ENCODE data around the gene MEGF11. TPM values are rescaled to one million over a fixed set of nuclear protein-coding genes. Genes with fewer than 3 reads are reported as not detected.
"Not testable (repeated sequence)": the region's sequence is repeated elsewhere in the genome, so short reads cannot be mapped to it uniquely, and the experiment has no call there.

The MEGF11 gene
- total RNA-seq, 1 donor from 2014 or later, result 6.2 TPM

- DNase-seq (ENCODE audit: low read depth), result not testable (repeated sequence)
These were observed 250.4 kb downstream of the MEGF11 start for GRCh38 chr15:66003129-66003528.

- no peak for DNase-seq (ENCODE audit: low read depth)
These were observed 251.7 kb downstream of the MEGF11 start for GRCh38 chr15:66001717-66002426.

GRCh38 chr15:66001042-66001441 lies 252.5 kb downstream of the MEGF11 start:
- DNase-seq (ENCODE audit: low read depth), result no peak

DNA sequence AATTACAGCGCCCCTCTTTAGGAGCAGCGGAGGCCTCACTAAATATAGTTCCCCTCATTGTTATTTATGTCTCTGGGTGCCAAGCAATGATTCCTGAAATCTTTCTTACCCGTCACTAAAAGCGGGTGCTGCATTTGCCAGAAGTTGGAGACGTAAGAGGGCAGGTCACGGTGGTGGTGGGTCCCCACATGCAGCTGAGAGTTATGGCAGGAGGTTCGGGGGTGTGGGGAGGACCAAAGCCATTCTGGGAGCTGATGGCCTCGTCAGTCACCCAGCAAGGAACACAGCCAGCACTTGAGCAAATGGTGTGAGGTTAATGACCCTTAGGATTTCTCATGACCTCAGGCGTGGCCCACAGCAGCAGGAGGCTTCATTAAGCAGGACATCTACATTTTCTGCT lies 255.1 kb downstream of the MEGF11 start:
- DNase-seq (ENCODE audit: low read depth), result no peak

- DNase-seq (ENCODE audit: low read depth), result no peak
These were observed 256.6 kb downstream of the MEGF11 start for GRCh38 chr15:65996901-65997300.

DNA sequence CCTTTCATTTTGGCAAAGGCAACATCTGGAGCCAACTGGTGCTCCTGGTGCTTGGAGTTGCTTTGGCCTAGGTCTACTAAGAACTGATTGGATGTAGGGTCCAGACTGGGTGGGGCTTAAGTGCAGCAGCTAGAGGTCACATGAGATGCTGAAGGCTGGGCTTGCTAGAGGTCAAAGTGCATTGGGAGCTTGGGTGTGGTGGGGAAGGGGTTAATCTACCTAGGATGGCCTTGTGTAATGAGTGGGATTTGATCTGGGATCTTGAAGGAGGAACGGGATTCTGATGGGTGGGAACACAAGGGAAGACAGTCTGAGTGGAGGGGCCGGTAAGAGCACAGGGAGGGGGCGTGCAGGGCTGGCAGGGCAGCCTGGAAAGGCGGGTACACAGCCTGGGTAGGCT lies 258.7 kb downstream of the MEGF11 start:
- no peak for DNase-seq (ENCODE audit: low read depth)

DNA sequence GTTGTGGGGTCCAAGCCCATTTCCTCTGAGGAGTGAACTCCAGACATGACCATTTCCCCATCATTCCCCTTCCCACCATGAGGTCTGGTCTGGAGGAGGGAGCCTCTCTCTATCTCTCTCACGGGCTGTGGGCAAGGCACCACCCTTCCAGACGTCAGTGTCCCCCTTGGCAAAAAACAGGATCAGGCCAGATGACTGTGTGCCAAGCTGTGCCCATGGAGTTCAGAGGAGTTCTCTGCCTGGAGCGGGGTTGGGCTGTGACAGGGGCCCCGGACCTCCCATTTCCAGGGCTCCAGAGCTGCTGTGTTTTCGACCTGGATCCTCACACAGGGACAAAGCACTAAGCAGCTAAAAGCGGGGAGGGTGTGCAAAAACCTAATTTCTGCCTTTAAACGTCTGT lies 259.8 kb downstream of the MEGF11 start:
- no peak for DNase-seq (ENCODE audit: low read depth)

- DNase-seq (ENCODE audit: low read depth), result no peak
These were observed 260.3 kb downstream of the MEGF11 start for GRCh38 chr15:65993236-65993635.

DNA sequence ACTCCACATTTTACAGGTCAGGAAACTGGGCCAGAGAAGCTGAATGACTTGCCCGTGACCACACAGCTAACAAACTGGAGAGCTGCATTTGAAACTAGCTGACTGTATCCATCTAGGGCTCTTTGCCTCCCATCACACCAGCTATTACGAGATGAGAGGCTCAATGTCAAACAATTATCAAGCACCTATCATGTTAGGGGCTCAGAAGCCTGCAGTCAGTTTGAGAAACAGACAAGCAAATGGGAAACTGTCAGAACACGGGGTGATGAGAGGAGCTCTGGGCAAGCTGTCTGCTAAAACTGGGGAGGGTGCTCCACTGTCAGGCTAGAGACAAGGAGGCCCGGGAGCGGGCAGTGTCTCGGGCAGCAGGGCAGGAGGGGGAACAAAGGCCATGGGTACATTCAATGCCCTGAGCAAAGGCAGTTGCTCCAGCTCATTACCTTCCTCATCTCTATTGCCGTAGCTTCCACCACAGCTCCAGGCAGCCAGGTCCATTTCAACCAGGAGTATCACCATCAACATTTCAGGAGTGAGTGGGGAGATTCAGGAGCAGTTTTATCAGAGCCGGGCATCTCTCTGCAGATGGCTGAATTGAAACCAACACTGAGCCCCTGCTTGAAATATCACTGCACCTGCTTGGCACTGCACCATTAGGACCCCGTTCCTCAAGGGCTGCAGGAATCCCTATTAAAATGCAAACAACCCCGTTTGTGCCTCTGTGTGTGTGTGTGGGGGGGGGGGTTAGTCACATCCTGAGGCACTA lies 261.6 kb downstream of the MEGF11 start:
- no peak for DNase-seq (ENCODE audit: low read depth)

DNA sequence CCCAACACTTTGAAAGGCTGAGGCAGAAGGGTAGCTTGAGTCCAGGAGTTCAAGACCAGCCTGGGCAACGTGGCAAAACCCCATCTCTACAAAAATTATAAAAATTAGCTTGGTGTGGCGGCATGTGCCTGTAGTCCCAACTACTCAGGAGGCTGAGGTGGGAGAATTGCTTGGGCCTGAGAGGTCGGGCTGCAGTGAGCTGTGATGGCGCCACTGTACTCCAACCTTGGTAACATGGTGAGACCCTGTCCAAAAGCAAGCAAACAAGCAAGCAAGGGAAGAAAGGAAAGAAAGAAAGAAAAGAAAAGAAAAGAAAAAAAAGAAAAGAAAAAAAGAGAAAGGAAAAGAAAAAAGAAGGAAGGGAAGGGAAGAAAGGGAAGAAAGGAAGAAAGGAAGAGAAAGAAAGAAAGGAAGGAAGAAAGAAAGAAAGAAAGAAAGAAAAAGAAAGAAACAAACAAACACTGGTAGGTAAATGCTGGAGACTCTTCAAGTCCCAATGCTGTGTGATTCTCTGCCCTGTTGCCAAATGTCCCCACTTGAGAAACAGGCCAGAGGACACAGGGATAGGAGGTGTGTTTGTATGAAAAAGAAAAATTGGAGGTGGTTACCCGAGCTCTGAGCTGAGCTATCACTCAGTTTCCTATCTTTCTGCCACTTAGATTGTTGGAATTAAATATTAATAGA lies 263.1 kb downstream of the MEGF11 start:
- no peak for DNase-seq (ENCODE audit: low read depth)

DNA sequence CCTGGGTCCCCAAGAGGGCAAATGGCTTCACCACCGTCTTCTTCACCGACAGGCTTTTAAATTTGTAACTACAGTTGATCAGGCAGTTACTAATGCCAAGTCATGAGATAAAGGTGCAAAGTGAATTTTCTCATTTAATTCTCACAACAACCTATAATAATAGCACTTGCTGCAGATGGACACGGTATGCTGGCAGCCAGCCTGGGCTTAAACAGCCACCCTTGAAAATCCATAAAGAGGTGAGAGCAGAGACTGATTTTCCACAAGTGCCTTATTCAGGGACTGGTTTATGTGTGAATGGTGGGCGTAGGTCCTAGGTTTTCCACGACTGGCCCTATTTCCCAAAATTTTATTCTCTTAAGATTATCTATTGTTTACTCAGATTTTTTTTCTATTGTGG lies 266.4 kb downstream of the MEGF11 start:
- no peak for DNase-seq (ENCODE audit: low read depth)

DNA sequence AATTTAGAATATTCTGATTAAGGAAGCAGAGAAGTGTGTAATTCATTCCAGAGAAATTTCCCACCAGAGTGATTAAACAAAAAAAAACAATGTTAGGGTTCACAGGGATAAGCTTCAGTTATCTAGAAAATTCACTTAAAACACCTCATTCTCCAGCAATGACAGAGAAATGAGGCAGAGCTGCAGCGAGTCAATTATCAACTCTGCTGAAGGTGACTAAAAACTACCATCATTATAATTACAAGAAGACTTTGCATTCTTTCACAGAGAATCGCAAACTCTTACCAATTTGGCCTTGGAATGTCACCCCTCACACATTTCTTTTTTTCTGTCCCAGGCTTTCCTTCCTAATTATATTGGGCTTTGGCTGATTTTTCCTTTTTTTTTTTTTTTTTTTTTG lies 267.1 kb downstream of the MEGF11 start:
- peak; percentile 93 for DNase-seq (ENCODE audit: low read depth)

- DNase-seq (ENCODE audit: low read depth), result no peak
These were observed 268.2 kb downstream of the MEGF11 start for GRCh38 chr15:65985387-65985786.

DNA sequence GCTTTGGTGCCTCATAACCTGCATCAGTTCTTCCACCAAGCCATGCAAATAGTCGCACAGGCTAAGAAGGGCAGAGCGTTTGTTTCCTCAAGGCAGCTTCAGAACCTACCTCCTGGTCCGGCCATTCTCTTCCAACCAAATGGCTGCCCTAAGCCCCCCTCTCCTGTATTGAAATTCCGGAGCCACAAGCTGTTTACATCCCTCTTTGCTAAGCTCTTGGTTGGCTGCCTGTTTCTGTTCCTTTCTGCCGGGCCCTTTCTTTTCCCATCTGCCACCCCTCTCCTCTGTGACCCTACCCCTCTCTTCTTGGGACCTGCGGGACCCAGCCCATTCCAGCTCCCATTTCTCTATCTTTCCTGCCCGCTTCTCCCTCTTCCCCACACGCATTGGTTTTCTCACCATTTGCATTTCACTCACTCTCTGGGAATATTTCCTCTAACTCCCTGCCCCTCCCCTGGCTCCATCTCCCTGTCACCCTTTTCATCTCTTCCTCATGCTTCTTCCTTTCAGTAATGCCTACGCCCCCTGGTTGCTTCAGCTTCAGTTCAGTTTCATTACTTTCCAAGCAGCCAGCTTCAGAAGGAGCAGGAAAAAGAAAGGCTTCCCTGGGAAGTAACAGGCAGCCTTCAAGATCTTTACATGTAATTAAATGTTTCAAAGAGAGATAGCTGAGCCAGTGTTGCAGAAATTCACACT lies 270.8 kb downstream of the MEGF11 start:
- no peak for DNase-seq (ENCODE audit: low read depth)

DNA sequence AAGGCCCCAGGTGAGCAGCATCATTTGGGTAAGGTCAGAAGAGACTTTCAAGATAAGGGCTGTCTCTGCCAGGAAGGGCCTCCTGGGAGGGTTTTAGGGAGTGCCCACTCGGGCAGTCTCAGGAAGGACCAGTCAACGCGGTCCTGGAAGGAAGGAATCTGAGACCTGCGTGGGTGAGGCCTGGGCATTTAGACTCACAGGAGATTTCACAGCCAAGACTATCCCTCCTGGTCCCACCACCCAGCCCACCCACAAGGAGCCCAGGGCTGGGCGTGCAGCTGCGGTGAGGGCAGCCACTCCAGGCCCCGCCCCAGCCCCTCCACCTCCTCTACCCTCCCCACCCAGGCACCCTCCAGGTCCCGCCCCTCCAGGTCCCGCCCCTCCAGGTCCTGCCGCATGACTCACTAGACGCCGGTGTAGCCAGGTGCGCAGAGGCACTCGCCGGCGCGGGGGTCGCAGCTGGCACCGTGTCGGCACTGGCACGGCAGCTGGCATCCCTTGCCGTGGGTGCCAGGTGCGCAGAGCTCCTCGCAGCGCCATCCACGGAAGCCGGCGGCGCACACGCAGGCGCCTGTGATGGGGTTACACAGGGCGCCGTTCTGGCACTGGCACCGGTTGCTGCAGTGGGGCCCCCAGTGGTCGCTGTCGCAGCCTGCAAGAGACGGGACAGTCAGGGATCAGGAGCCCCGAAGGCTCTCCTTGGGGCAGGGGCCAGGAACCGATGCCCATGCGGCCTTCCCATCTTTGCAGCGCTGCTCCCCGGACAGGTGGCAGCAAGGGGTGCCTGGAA lies 271.5 kb downstream of the MEGF11 start:
- DNase-seq (ENCODE audit: low read depth), result no peak

- peak; percentile 83 for DNase-seq (ENCODE audit: low read depth)
These were observed 272.6 kb downstream of the MEGF11 start for GRCh38 chr15:65980824-65981456.

DNA sequence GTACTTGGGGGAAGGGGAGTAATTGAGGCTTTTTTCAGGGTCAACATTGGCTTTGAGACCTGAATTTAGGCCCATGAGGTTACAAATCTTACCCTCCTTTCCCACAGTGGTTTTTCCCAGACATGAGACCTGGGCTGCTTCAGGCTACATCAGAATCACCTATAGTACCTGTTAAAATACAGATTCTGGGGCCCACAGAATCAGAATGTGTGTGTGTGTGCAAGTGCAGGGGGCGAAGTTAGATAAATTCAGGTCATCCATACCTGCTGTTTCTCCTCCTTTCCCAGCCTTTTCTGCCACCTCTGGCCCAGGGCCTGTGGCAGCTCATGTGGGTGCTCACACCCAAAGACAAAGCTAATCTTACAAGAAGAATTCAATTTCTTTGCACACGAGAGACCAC lies 273.7 kb downstream of the MEGF11 start:
- DNase-seq (ENCODE audit: low read depth), result no peak

- DNase-seq (ENCODE audit: low read depth), result peak; percentile 75
These were observed 274.2 kb downstream of the MEGF11 start for GRCh38 chr15:65979316-65979715.

- no peak for DNase-seq (ENCODE audit: low read depth)
These were observed 275.4 kb downstream of the MEGF11 start for GRCh38 chr15:65978110-65978509.

GRCh38 chr15:65976196-65976595 lies 277.4 kb downstream of the MEGF11 start:
- not testable (repeated sequence) for DNase-seq (ENCODE audit: low read depth)

DNA sequence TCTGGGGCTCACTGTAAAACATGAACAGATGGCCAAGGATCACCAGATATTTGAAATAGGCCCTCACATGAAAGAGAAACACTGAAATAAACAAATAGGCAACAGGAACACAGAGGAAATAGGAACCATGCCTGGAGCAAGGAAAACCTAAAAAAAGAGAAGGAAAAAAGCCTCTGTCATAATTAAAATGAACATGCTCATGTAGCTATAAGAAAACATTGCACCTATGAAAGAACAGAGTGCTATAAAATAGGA lies 281.9 kb downstream of the MEGF11 start:
- DNase-seq (ENCODE audit: low read depth), result no peak

Measured in renal cortical epithelial cell (primary cell).